Uterus (tissue), 4 donors: ENCODE data around the gene CCT7. TPM values are rescaled to one million over a fixed set of nuclear protein-coding genes. Genes with fewer than 3 reads are reported as not detected.

Source experiments
- DNase-seq, 2 donors: peaks; one replicate each; pipeline ENCODE4 v3.0.0-alpha.2; 2019 to 2020
- H3K27ac ChIP-seq, 2 donors: fragments of 200-600 bp; sonication (generic); 1 replicate in 1 of 2; 2 replicates in 1 of 2; pipeline ENCODE4 v1.5.1; 2016 to 2018
- H3K27me3 ChIP-seq, 2 donors: fragments of 200-600 bp; sonication (generic); one replicate each; pipeline ENCODE4 v1.5.1; 2018 to 2019; ENCODE audit warnings: control low read depth in 1 of 2
- H3K36me3 ChIP-seq, 2 donors: fragments of 200-600 bp; sonication (generic); one replicate each; pipeline ENCODE4 v1.5.1; 2019; ENCODE audit warnings: control low read depth in 1 of 2
- H3K4me1 ChIP-seq, 2 donors: fragments of 200-600 bp; sonication (generic); one replicate each; pipeline ENCODE4 v1.5.1; 2018 to 2019; ENCODE audit warnings: control low read depth in 1 of 2
- H3K4me3 ChIP-seq, 2 donors: fragments of 200-600 bp; sonication (generic); 1 replicate in 1 of 2; 2 replicates in 1 of 2; pipeline ENCODE4 v1.5.1; 2018 to 2019; ENCODE audit warnings: mild to moderate bottlenecking in 1 of 2
- H3K9me3 ChIP-seq, 2 donors: fragments of 200-600 bp; sonication (generic); one replicate each; pipeline ENCODE4 v1.5.1; 2019; ENCODE audit warnings: control low read depth in 1 of 2
- POLR2A ChIP-seq, 2 donors: fragments of 450-650 bp; IDR thresholded peaks; one replicate each; pipeline ENCODE4 v1.6.1; 2016; ENCODE audit warnings: antibody characterized with exemption in 2 of 2, mild to moderate bottlenecking in 1 of 2, moderate library complexity in 1 of 2
- intact Hi-C: fragments of 100-400 bp; cut with DNase I; formaldehyde crosslinking; loops from one replicate; pipeline ENCODE4 v1.15.1; 2023; ENCODE audit warnings: low total_unique reads
- total RNA-seq, 4 donors: library from RNA; depleted of rRNA in 3 of 4; stranded (reverse); fragments of >200 nt in 3 of 4; gene quantifications; one replicate each; pipeline versions ENCODE4 v1.1.0 to v1.2.4, GENCODE V29; 2014 to 2023
- TF ChIP-seq, protein P1 (sequence below), 4 experiments: fragments of 200-600 bp in 2 of 4; fragments of 450-650 bp in 2 of 4; sonication (generic) in 2 of 4; IDR thresholded peaks; one replicate each; pipeline ENCODE4 v1.5.1; 2016 to 2019; ENCODE audit warnings: antibody characterized with exemption in 4 of 4, mild to moderate bottlenecking in 2 of 4, moderate library complexity in 1 of 4
- donor health status: DM: yes; HTN: yes; CAD: no.

CCT7 gene
- total RNA-seq, 4 donors from 2014 or later = 118 to 269 (median 188) TPM

DNA sequence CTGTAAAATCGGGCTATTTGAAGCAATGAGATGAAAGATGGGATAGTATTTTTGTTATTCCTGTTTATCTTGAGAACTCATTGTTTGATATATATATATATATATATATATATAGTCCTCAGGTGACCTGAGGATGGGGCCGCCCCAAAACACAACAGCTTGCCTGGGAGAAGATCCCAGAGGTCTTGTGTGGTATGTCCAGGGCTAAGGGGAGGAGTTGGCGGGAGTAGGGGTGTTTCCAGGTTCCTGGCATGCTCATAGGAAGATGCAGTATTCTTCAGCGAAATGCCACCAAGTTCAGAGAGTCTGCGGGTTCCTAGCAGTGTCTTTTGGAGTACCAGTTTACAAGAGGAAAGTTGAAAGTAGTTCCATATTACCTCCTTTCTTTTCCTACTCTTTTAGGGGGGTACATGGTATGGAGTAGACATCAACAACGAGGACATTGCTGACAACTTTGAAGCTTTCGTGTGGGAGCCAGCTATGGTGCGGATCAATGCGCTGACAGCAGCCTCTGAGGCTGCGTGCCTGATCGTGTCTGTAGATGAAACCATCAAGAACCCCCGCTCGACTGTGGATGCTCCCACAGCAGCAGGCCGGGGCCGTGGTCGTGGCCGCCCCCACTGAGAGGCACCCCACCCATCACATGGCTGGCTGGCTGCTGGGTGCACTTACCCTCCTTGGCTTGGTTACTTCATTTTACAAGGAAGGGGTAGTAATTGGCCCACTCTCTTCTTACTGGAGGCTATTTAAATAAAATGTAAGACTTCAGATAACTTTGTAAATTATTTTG lies 18.3 kb downstream of the CCT7 start:
- no peaks in the 10 kb centered on the region for H3K36me3 ChIP-seq
- DNase-seq = no peak
- no peaks in the 10 kb centered on the region for H3K27me3 ChIP-seq
- H3K9me3 ChIP-seq = no peaks in the 10 kb centered on the region
- H3K4me1 ChIP-seq = no peaks in the 10 kb centered on the region
- H3K4me3 ChIP-seq = no peak overlapping the region
- intact Hi-C loops = no loop called here
- TF ChIP-seq, protein P1, sequence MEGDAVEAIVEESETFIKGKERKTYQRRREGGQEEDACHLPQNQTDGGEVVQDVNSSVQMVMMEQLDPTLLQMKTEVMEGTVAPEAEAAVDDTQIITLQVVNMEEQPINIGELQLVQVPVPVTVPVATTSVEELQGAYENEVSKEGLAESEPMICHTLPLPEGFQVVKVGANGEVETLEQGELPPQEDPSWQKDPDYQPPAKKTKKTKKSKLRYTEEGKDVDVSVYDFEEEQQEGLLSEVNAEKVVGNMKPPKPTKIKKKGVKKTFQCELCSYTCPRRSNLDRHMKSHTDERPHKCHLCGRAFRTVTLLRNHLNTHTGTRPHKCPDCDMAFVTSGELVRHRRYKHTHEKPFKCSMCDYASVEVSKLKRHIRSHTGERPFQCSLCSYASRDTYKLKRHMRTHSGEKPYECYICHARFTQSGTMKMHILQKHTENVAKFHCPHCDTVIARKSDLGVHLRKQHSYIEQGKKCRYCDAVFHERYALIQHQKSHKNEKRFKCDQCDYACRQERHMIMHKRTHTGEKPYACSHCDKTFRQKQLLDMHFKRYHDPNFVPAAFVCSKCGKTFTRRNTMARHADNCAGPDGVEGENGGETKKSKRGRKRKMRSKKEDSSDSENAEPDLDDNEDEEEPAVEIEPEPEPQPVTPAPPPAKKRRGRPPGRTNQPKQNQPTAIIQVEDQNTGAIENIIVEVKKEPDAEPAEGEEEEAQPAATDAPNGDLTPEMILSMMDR (IDR thresholded peaks at IDR 0.05) = no peak
- TF ChIP-seq POLR2A (IDR thresholded peaks at IDR 0.05) = no peak
- no peak overlapping the region for H3K27ac ChIP-seq

- H3K36me3 ChIP-seq = no peaks in the 10 kb centered on the region
- H3K9me3 ChIP-seq = no peaks in the 10 kb centered on the region
- no peaks in the 10 kb centered on the region for H3K4me1 ChIP-seq
- H3K27ac ChIP-seq = no peak overlapping the region
- no peak overlapping the region for H3K4me3 ChIP-seq
- no peaks in the 10 kb centered on the region for H3K27me3 ChIP-seq
- intact Hi-C loops = no loop called here
- no peak for DNase-seq
- TF ChIP-seq, protein P1 (IDR thresholded peaks at IDR 0.05) = no peak
- TF ChIP-seq POLR2A (IDR thresholded peaks at IDR 0.05) = no peak
Measured at GRCh38 chr2:73253400-73253799, 19.3 kb downstream of the CCT7 start.

GRCh38 chr2:73253901-73254300 lies 19.8 kb downstream of the CCT7 start:
- Histone ChIP-seq H3K9me3 (no peaks in the 10 kb centered on the region), H3K27me3 (no peaks in the 10 kb centered on the region), H3K36me3 (no peaks in the 10 kb centered on the region), H3K27ac (no peak overlapping the region), H3K4me1 (no peaks in the 10 kb centered on the region), H3K4me3 (no peak overlapping the region)
- intact Hi-C loops = no loop called here
- no peak for DNase-seq
- no peak for TF ChIP-seq POLR2A (IDR thresholded peaks at IDR 0.05)
- TF ChIP-seq, protein P1 (IDR thresholded peaks at IDR 0.05) = no peak

- no peaks in the 10 kb centered on the region for H3K9me3 ChIP-seq
- no peak for DNase-seq
- no peaks in the 10 kb centered on the region for H3K4me1 ChIP-seq
- H3K27ac ChIP-seq = no peak overlapping the region
- TF ChIP-seq, protein P1 (IDR thresholded peaks at IDR 0.05) = no peak
- TF ChIP-seq POLR2A (IDR thresholded peaks at IDR 0.05) = no peak
- H3K36me3 ChIP-seq = no peaks in the 10 kb centered on the region
- no peaks in the 10 kb centered on the region for H3K27me3 ChIP-seq
- no peak overlapping the region for H3K4me3 ChIP-seq
- intact Hi-C loops = no loop called here
Measured at GRCh38 chr2:73254343-73255006, 20.4 kb downstream of the CCT7 start.

GRCh38 chr2:73255007-73255644 lies 21.0 kb downstream of the CCT7 start:
- TF ChIP-seq, protein P1 (IDR thresholded peaks at IDR 0.05) = no peak
- TF ChIP-seq POLR2A (IDR thresholded peaks at IDR 0.05) = no peak
- H3K36me3 ChIP-seq = no peaks in the 10 kb centered on the region
- DNase-seq = no peak

More at GRCh38 chr2:73255007-73255644, 21.0 kb downstream of the CCT7 start:
- H3K27ac ChIP-seq = no peak overlapping the region
- no peak overlapping the region for H3K4me3 ChIP-seq
- H3K9me3 ChIP-seq = no peaks in the 10 kb centered on the region
- no peaks in the 10 kb centered on the region for H3K27me3 ChIP-seq
- intact Hi-C loops = no loop called here
- no peaks in the 10 kb centered on the region for H3K4me1 ChIP-seq
